NCI-H2107 treated with DMSO at 0.1 percent for 48 hours (cell line): ENCODE measurements around the gene AMOTL2.

Experiments
- DNase-seq: peaks from one replicate; lab custom pipeline; 2025; ENCODE audit not compliant: unreplicated experiment; lab: John Stamatoyannopoulos, UW

AMOTL2 gene

GRCh38 chr3:134353831-134354611 lies 20.2 kb downstream of the AMOTL2 start:
- no peak for DNase-seq

GRCh38 chr3:134353171-134353825 lies 20.9 kb downstream of the AMOTL2 start:
- no peak for DNase-seq

DNA sequence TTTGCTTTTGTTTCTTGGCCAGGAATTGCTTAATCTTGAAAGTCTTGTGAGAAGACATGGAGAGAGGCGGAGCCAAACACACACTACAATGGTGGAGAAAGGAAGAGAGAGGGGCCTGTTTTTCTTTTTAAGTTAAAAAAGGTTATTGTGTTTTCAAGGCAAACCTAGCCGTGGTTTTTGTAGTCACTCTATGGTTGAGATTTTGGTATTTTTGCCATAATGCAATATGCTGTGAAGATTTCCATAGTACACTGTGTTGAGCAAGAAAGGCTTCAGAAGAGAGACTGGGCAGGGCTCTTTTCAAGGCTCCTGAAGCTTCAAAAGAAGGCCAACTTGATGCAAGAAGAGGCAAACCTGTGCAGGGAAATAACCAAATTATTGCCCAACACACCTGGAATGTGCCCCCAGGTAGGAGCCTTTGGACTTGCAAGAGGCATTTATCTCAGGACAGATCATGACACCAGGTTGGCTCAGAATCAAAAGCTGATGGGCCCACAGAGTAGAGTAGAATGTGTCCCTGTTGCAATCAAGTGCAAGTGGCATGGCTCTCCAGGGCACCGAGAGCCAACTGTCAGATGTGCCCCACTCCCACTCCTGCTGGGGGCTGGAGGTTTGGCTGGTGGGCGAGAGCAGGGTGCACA lies 22.1 kb downstream of the AMOTL2 start:
- DNase-seq = no peak

DNA sequence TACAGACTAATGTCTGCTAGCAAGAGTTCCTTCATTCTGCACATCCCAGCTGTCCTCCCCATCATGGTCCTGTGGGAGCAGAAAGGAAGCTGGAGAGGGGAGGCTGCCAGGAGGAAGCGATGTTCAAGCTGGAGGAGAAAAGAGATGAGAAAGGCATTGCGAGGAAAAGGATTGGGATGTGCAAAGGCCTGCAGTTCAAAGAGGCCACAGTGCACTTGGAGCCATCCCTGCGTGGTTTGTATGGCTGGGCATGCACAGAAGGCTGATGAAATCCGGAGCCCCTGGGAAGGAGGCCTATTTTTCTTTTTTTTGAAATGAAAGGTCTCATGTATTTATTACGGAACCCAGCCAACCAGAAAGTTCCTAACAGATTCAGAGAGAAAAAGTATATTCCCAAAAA lies 22.8 kb downstream of the AMOTL2 start:
- DNase-seq = no peak

DNA sequence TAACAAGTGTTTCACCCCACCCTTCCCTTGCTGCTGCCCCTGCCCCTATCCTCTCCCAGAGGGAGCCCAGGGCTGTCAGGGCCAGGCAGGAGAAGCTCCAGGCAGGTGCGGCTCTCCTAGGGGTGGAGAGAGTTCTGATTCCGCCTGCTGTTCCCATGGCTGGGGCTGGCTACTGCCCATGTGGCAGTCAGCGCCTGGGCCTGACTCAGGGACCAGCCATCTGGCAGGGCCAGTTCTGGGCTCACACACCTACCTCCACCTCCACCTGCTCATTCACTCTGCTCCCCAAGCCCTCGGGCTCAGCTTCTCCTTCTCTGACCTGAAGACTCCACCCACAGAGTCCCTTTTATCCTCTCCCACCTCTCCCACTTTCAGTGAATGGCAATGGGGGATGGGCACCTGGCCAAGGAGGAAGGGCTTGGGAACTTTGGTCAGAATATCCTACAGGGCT lies 23.4 kb downstream of the AMOTL2 start:
- DNase-seq = no peak

- no peak for DNase-seq
Observed at GRCh38 chr3:134350266-134350665, 24.0 kb downstream of the AMOTL2 start.

- no peak for DNase-seq
Observed at GRCh38 chr3:134348524-134348923, 25.7 kb downstream of the AMOTL2 start.

DNA sequence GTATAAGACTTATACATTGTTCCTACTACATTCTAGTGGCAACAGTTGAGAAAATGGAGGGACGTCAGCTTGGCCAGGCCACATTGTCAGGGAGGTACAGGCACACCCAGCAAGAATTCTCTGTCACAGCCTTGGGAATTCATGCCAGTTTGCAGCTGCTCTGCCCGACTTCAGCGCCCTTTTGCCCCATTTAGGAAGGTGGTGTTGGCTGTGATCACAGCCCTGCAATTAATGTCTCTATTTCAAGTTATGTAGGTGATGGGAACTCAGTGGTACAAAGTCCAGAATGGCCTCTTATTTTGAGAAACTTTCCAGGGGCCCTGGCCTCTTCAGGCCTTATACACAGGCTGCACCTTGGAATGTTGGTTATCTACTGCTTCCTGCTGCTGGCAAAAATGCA lies 26.7 kb downstream of the AMOTL2 start:
- no peak for DNase-seq

GRCh38 chr3:134346744-134347143 lies 27.5 kb downstream of the AMOTL2 start:
- no peak for DNase-seq

DNA sequence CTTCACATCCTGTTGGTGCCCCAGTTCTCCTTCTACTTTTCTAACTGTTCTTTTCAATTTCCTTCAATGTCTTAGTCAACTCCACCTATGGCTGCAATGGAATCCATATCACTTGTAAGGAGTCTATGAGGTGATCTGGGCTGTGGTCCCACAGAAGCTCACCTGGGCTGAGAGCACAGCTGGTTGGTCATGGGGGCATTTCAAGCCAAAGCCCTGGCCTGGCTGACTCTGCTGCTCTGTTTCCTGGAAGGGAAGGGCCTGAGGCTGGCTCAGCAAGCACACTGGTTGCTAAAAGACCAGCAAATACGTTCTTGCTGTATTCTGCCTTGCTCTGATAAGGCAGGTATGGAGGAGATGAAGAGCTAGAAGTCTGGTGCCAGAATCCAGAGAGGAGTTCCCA lies 29.0 kb downstream of the AMOTL2 start:
- DNase-seq = no peak

- no peak for DNase-seq
Observed at GRCh38 chr3:134344560-134344959, 29.7 kb downstream of the AMOTL2 start.

DNA sequence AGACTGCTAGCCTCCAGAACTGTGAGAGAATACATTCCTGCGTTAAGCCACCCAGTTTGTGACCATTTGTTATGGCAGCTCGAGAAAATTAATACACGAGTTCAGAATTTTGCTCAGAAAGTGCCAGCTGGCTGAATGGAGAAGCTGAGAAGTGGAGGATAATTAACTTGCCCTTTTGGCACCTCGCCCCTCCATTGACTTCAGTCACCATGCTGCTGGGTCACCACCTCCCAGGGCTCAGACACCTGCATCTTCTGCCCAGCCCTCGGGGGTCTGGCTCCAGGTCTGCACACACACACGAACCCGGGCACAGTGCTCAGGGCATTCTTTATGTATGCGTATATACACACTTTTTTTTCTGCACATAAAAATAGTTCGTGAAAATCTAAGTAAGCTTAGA lies 32.0 kb downstream of the AMOTL2 start:
- DNase-seq = no peak

DNA sequence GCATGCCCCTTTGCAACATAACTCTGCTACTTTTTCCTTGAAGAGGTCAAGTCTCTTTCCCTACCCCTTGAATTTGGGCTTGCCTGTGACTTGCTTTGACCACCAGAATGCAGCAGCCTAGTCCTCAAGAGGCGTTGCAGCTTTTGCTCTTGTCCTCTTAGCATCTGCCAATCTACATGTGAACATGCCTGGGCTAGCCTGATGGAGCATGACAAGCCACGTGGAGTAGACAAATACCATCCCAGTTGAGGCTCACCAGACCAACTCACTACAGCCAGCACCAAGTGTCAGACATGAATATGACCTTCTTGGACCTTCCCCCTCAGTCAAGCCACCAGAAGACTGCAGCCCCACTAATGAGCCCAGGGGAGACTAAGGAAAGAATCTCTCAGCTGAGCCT lies 32.9 kb downstream of the AMOTL2 start:
- DNase-seq = no peak

DNA sequence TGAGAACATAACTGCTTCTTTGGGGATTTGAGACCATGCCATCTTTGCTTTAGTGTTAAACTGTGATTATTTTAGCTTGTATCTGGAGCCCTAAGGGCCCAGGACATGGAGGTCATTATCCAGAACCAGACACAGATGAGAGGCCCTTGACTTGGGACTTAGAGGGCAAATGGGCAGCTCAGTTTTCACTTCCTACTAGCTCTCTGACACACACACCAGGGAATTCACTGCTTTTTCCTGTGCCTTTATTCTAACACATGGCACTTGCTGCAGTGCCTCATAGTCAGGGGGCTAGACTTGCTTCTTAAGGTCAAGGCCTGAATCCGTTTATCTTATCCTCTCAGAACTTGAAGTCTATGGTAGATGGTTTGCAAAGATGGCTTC lies 33.3 kb downstream of the AMOTL2 start:
- DNase-seq = no peak

GRCh38 chr3:134340362-134340981 lies 33.8 kb downstream of the AMOTL2 start:
- no peak for DNase-seq

GRCh38 chr3:134339913-134340312 lies 34.3 kb downstream of the AMOTL2 start:
- no peak for DNase-seq

DNA sequence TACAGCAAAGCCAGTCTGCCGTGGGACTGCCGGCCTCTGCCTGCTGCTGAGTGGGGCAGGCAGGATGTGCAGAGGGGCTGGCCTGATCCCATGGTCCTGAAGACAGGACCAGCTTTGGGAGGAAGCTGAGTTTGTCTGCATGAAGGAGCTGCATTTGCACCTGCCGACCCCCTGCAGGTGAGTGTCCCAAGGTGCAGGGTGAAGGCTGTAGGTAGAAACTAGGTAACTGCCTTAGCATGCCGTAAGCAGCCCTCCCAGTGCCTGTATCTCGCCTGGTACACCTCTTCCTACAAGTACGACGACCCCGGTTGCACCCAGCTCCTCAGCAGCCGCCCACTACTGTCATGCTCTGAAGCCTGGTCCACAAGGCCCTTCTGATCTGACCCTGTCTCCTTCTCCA lies 34.9 kb downstream of the AMOTL2 start:
- DNase-seq = no peak

DNA sequence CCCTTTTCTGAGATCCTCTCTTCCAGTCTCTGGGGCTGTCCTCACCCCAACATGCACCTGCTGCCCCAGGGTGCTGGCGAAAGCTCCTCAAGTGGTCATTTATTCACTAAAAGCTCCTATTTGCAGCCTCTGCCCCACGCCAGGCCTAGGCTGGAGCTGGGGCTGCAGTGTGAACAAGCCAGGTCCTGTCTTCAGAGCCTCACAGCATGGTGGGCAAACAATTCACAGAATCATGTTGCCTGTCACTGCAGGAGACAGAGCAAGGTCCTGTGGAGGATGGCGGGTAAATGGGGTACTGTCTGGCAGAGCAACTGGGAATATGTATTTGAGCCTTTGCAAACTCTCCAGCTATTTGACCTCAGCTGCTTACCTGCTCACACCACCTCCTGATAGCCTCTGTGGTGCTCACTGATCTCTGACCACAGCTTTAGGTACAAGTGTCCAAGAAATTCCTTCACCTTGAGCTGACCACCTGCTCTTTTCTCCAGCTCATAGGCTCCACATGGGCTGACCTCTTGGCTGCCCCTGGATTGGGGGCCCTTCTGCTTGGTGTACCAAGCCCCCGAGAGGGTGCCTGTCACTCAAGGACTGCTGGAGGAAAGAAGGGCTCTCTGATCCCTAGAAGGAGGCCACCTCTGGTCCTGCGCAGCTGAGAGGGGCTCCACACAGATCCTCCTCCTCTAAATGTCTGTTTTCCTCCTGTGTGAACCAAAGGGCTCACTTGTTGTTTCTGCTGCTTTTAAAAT lies 35.6 kb downstream of the AMOTL2 start:
- DNase-seq = no peak

DNA sequence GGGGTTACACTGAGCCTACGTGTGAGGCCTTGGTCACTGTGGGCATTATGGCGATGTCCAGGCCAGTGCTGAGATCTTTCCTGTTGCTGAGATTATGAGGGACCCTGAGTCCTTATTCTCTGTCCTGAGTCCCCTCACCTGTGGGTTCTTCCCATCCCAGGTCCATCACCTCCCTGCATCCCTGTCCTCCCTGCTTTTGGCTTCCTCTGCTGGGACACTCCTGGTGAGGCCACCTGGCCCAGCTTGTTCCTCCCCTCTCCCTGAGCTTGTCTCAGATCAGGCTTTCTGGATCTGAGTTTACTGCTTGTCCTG lies 36.1 kb downstream of the AMOTL2 start:
- no peak for DNase-seq

- DNase-seq = no peak
Observed at GRCh38 chr3:134337511-134338200, 36.6 kb downstream of the AMOTL2 start.

GRCh38 chr3:134337071-134337482 lies 37.2 kb downstream of the AMOTL2 start:
- DNase-seq = no peak
